C1 segment of cervical spinal cord (tissue), 14 donors: ENCODE results near the gene TJP2.

Source experiments
- DNase-seq, 14 donors: peaks; one replicate each; lab custom pipeline; 2025; lab: John Stamatoyannopoulos, UW

Gene TJP2

GRCh38 chr9:69229367-69229766 is 55.3 kb downstream of the TJP2 start:
- no peak for DNase-seq

- no peak for DNase-seq
Observed at GRCh38 chr9:69232135-69232534, 58.1 kb downstream of the TJP2 start.

GRCh38 chr9:69234683-69235082 is 60.6 kb downstream of the TJP2 start:
- no peak for DNase-seq

- DNase-seq, result no peak
Observed at GRCh38 chr9:69236188-69236587, 62.1 kb downstream of the TJP2 start.

GRCh38 chr9:69237702-69238295 is 63.7 kb downstream of the TJP2 start:
- no peak for DNase-seq

- no peak for DNase-seq
Observed at GRCh38 chr9:69243116-69243515, 69.0 kb downstream of the TJP2 start.

GRCh38 chr9:69246629-69247028 is 72.6 kb downstream of the TJP2 start:
- DNase-seq, result no peak

GRCh38 chr9:69248005-69248404 is 73.9 kb downstream of the TJP2 start:
- no peak for DNase-seq

- no peak for DNase-seq
Observed at GRCh38 chr9:69249337-69249736, 75.3 kb downstream of the TJP2 start.

- no peak for DNase-seq
Observed at GRCh38 chr9:69250681-69251080, 76.6 kb downstream of the TJP2 start.

GRCh38 chr9:69252436-69252835 is 78.4 kb downstream of the TJP2 start:
- DNase-seq, result no peak

- DNase-seq, result no peak
Observed at GRCh38 chr9:69253057-69253456, 79.0 kb downstream of the TJP2 start.

- DNase-seq, result peak in 11 of 14 donors; percentile 3 to 75 (median 41)
Observed at GRCh38 chr9:69254223-69254622, 80.1 kb downstream of the TJP2 start.

GRCh38 chr9:69255591-69255990 is 81.5 kb downstream of the TJP2 start:
- no peak for DNase-seq

- DNase-seq, result no peak
Observed at GRCh38 chr9:69258551-69258950, 84.5 kb downstream of the TJP2 start.

- no peak for DNase-seq
Observed at GRCh38 chr9:69260161-69260560, 86.1 kb downstream of the TJP2 start.

GRCh38 chr9:69261636-69262035 is 87.6 kb downstream of the TJP2 start:
- DNase-seq, result no peak

- no peak for DNase-seq
Observed at GRCh38 chr9:69264526-69264925, 90.4 kb downstream of the TJP2 start.

- no peak for DNase-seq
Observed at GRCh38 chr9:69265891-69266290, 91.8 kb downstream of the TJP2 start.

GRCh38 chr9:69272212-69272611 is 98.1 kb downstream of the TJP2 start:
- no peak for DNase-seq

GRCh38 chr9:69273161-69273560 is 99.1 kb downstream of the TJP2 start:
- DNase-seq, result no peak

GRCh38 chr9:69276775-69277174 is 102.7 kb downstream of the TJP2 start:
- DNase-seq, result no peak

GRCh38 chr9:69279084-69279731 is 105.1 kb downstream of the TJP2 start:
- no peak for DNase-seq

- DNase-seq, result no peak
Observed at GRCh38 chr9:69279733-69280132, 105.7 kb downstream of the TJP2 start.
